Suprapubic skin (tissue), 4 donors: ENCODE measurements around the gene MYO15A. TPM values are rescaled to one million over a fixed set of nuclear protein-coding genes. Genes with fewer than 3 reads are reported as not detected.

Experiments used
- DNase-seq, 2 donors: peaks; one replicate each; pipeline ENCODE4 v3.0.0-alpha.2; 2019; ENCODE audit warnings: low spot score in 2 of 2
- H3K27ac ChIP-seq: fragments of 200-600 bp; sonication (generic); one replicate; pipeline ENCODE4 v1.5.1; 2019
- H3K27me3 ChIP-seq: fragments of 200-600 bp; sonication (generic); one replicate; pipeline ENCODE4 v1.5.1; 2019
- H3K36me3 ChIP-seq: fragments of 200-600 bp; sonication (generic); one replicate; pipeline ENCODE4 v1.5.1; 2019
- H3K4me1 ChIP-seq: fragments of 200-600 bp; sonication (generic); one replicate; pipeline ENCODE4 v1.5.1; 2019
- H3K4me3 ChIP-seq: fragments of 200-600 bp; sonication (generic); one replicate; pipeline ENCODE4 v1.5.1; 2019; ENCODE audit warnings: mild to moderate bottlenecking
- H3K9me3 ChIP-seq: fragments of 200-600 bp; sonication (generic); one replicate; pipeline ENCODE4 v1.5.1; 2019
- CTCF ChIP-seq, 2 donors: fragments of 200-600 bp in 1 of 2; fragments of 450-650 bp in 1 of 2; sonication (generic) in 1 of 2; IDR thresholded peaks; one replicate each; pipeline ENCODE4 v1.5.1; 2016 to 2019; ENCODE audit warnings: antibody characterized with exemption in 2 of 2, mild to moderate bottlenecking in 1 of 2, moderate library complexity in 1 of 2
- EP300 ChIP-seq: sonication (generic); formaldehyde crosslinking; IDR thresholded peaks from one replicate; pipeline ENCODE4 v1.6.1; 2017; ENCODE audit warnings: antibody characterized with exemption
- POLR2A ChIP-seq, 2 donors: fragments of 450-650 bp; IDR thresholded peaks; one replicate each; pipeline ENCODE4 v1.6.1; 2017; ENCODE audit warnings: antibody characterized with exemption in 2 of 2, mild to moderate bottlenecking in 2 of 2, moderate library complexity in 2 of 2
- POLR2AphosphoS5 ChIP-seq, 3 donors: sonication (generic); formaldehyde crosslinking; IDR thresholded peaks; one replicate each; pipeline ENCODE4 v1.6.1; 2017; ENCODE audit warnings: antibody characterized with exemption in 3 of 3
- WGBS: methylation state at CpG from one replicate; pipeline ENCODE4 v1.1.5; 2018; 5-methylcytosine and 5-hydroxymethylcytosine counted together
- total RNA-seq, 4 donors: library from RNA; depleted of rRNA; stranded (reverse); fragments of >200 nt; gene quantifications; one replicate each; pipeline ENCODE4 v1.1.0, GENCODE V29; 2016

MYO15A gene
- total RNA-seq, 4 donors from 2014 or later, result 0.23 to 0.49 (median 0.41) TPM

- H3K9me3 ChIP-seq, result no peaks in the 10 kb centered on the region
- H3K36me3 ChIP-seq, result peaks cover 46% of the 10 kb centered on the region
- H3K27me3 ChIP-seq, result no peaks in the 10 kb centered on the region
- H3K4me3 ChIP-seq, result no peak overlapping the region
- 57% methylated on average over 4 of the region's 4 CpGs for WGBS
- H3K4me1 ChIP-seq, result peaks cover 55% of the 10 kb centered on the region
- TF ChIP-seq CTCF (IDR thresholded peaks at IDR 0.05), result no peak
- DNase-seq, result no peak
- H3K27ac ChIP-seq, result no peak overlapping the region
Measured at GRCh38 chr17:18194804-18195203, 86.2 kb downstream of the MYO15A start.

- Histone ChIP-seq H3K4me1 (peaks cover 52% of the 10 kb centered on the region), H3K4me3 (no peak overlapping the region), H3K9me3 (no peaks in the 10 kb centered on the region), H3K27me3 (no peaks in the 10 kb centered on the region), H3K27ac (no peak overlapping the region), H3K36me3 (peaks cover 46% of the 10 kb centered on the region)
- no peak for TF ChIP-seq EP300
- TF ChIP-seq CTCF (IDR thresholded peaks at IDR 0.05), result no peak
- TF ChIP-seq POLR2A (IDR thresholded peaks at IDR 0.05), result no peak
- no peak for TF ChIP-seq POLR2AphosphoS5 (IDR thresholded peaks at IDR 0.05)
- WGBS, result 68% methylated on average over 5 of the region's 5 CpGs
- no peak for DNase-seq
Measured at GRCh38 chr17:18195246-18195645, 86.7 kb downstream of the MYO15A start.

- H3K4me1 ChIP-seq, result peaks cover 35% of the 10 kb centered on the region
- 89% methylated on average over 3 of the region's 3 CpGs for WGBS
Measured at GRCh38 chr17:18197535-18198194, 89.1 kb downstream of the MYO15A start.

GRCh38 chr17:18198530-18198929 lies 90.0 kb downstream of the MYO15A start:
- H3K27ac ChIP-seq, result no peak overlapping the region
- no peaks in the 10 kb centered on the region for H3K9me3 ChIP-seq
- WGBS, result 28% methylated on average over 4 of the region's 4 CpGs
- no peak overlapping the region for H3K4me3 ChIP-seq
- peaks cover 30% of the 10 kb centered on the region for H3K4me1 ChIP-seq
- DNase-seq, result no peak
- H3K27me3 ChIP-seq, result no peaks in the 10 kb centered on the region
- TF ChIP-seq POLR2A (IDR thresholded peaks at IDR 0.05) (no peak), CTCF (IDR thresholded peaks at IDR 0.05) (no peak), EP300 (no peak), POLR2AphosphoS5 (IDR thresholded peaks at IDR 0.05) (no peak)
- H3K36me3 ChIP-seq, result peaks cover 52% of the 10 kb centered on the region

More at GRCh38 chr17:18197535-18198194, 89.1 kb downstream of the MYO15A start:
- H3K27ac ChIP-seq, result no peak overlapping the region
- TF ChIP-seq POLR2AphosphoS5 (IDR thresholded peaks at IDR 0.05), result no peak
- TF ChIP-seq POLR2A (IDR thresholded peaks at IDR 0.05), result no peak
- no peak for TF ChIP-seq EP300
- TF ChIP-seq CTCF (IDR thresholded peaks at IDR 0.05), result no peak
- no peaks in the 10 kb centered on the region for H3K9me3 ChIP-seq
- H3K36me3 ChIP-seq, result peaks cover 46% of the 10 kb centered on the region
- H3K4me3 ChIP-seq, result no peak overlapping the region
- no peak for DNase-seq
- no peaks in the 10 kb centered on the region for H3K27me3 ChIP-seq

- H3K4me3 ChIP-seq, result no peak overlapping the region
- DNase-seq, result no peak
- no peaks in the 10 kb centered on the region for H3K9me3 ChIP-seq
- 76% methylated on average over 4 of the region's 4 CpGs for WGBS
- H3K27me3 ChIP-seq, result no peaks in the 10 kb centered on the region
- peaks cover 29% of the 10 kb centered on the region for H3K4me1 ChIP-seq
- H3K36me3 ChIP-seq, result peaks cover 57% of the 10 kb centered on the region
- TF ChIP-seq CTCF (IDR thresholded peaks at IDR 0.05), result no peak
- no peak for TF ChIP-seq EP300
- TF ChIP-seq POLR2AphosphoS5 (IDR thresholded peaks at IDR 0.05), result no peak
- no peak for TF ChIP-seq POLR2A (IDR thresholded peaks at IDR 0.05)
- no peak overlapping the region for H3K27ac ChIP-seq
Measured at GRCh38 chr17:18201108-18201507, 92.6 kb downstream of the MYO15A start.
